Medulla oblongata (tissue), 1 donor: Measurements from ENCODE around the gene VPS37C.

Experiments used
- DNase-seq: peaks from one replicate; pipeline ENCODE4 v3.0.0-alpha.2; 2015; ENCODE audit errors: extremely low spot score

VPS37C gene

GRCh38 chr11:61118004-61118403 lies 43.2 kb downstream of the VPS37C start:
- no peak for DNase-seq

GRCh38 chr11:61117168-61117520 lies 44.1 kb downstream of the VPS37C start:
- DNase-seq = no peak

GRCh38 chr11:61116426-61117167 lies 44.6 kb downstream of the VPS37C start:
- no peak for DNase-seq

GRCh38 chr11:61115498-61116224 lies 45.6 kb downstream of the VPS37C start:
- DNase-seq = no peak

- no peak for DNase-seq
These were observed 46.3 kb downstream of the VPS37C start for GRCh38 chr11:61114913-61115312.

GRCh38 chr11:61113201-61113600 lies 48.0 kb downstream of the VPS37C start:
- DNase-seq = no peak

- no peak for DNase-seq
These were observed 48.7 kb downstream of the VPS37C start for GRCh38 chr11:61112575-61112974.

GRCh38 chr11:61111786-61112517 lies 49.3 kb downstream of the VPS37C start:
- DNase-seq = no peak

- no peak for DNase-seq
These were observed 50.2 kb downstream of the VPS37C start for GRCh38 chr11:61111050-61111435.

GRCh38 chr11:61110255-61111049 lies 50.8 kb downstream of the VPS37C start:
- no peak for DNase-seq

- no peak for DNase-seq
These were observed 51.6 kb downstream of the VPS37C start for GRCh38 chr11:61109671-61110070.

- DNase-seq = no peak
These were observed 52.2 kb downstream of the VPS37C start for GRCh38 chr11:61108847-61109585.

GRCh38 chr11:61107888-61108287 lies 53.3 kb downstream of the VPS37C start:
- no peak for DNase-seq

- no peak for DNase-seq
These were observed 54.2 kb downstream of the VPS37C start for GRCh38 chr11:61106894-61107470.

- no peak for DNase-seq
These were observed 54.9 kb downstream of the VPS37C start for GRCh38 chr11:61106296-61106695.

GRCh38 chr11:61104963-61105362 lies 56.3 kb downstream of the VPS37C start:
- DNase-seq = no peak

- DNase-seq = no peak
These were observed 57.3 kb downstream of the VPS37C start for GRCh38 chr11:61103851-61104423.

- no peak for DNase-seq
These were observed 58.3 kb downstream of the VPS37C start for GRCh38 chr11:61102667-61103571.

GRCh38 chr11:61098778-61099177 lies 62.4 kb downstream of the VPS37C start:
- DNase-seq = no peak
